Naive thymus-derived CD8-positive, alpha-beta T cell (primary cell): ENCODE results near the gene MAPT. TPM values are rescaled to one million over a fixed set of nuclear protein-coding genes. Genes with fewer than 3 reads are reported as not detected.
"Not testable (repeated sequence)": the region's sequence is repeated elsewhere in the genome, so short reads cannot be mapped to it uniquely, and the experiment has no call there.

Source experiments
- ATAC-seq, 2 donors: fragments of 150-1000 bp; cut with Tn5 transposase in 1 of 2; sonication (Bioruptor Pico), chemical (Tn5 transposase) in 1 of 2; 1 replicate in 1 of 2; 2 replicates in 1 of 2; pipeline ENCODE4 v1.10.0; 2021; ENCODE audit warnings: mild to moderate bottlenecking in 2 of 2, moderate library complexity in 2 of 2
- POLR2A ChIA-PET: fragments of 350-600 bp; sonication (Branson Sonifier 250); formaldehyde crosslinking; loops from one replicate; lab custom pipeline; 2021; ENCODE audit warnings: antibody characterized with exemption; lab: Charles Lee
- DNase-seq, 10 donors: peaks; one replicate each; pipeline versions ENCODE4 v3.0.0 to v3.0.0-alpha.2; 2020 to 2022
- H3K27ac Mint-ChIP-seq, 10 donors: one replicate each; pipeline ENCODE4 v1.8.0; 2020 to 2022; ENCODE audit warnings: mild to moderate bottlenecking in 10 of 10, mixed read lengths in 10 of 10, moderate library complexity in 4 of 10, inconsistent platforms in 1 of 10
- H3K27me3 Mint-ChIP-seq, 5 donors: one replicate each; pipeline ENCODE4 v1.8.0; 2021 to 2022; ENCODE audit warnings: mixed read lengths in 5 of 5
- H3K36me3 Mint-ChIP-seq, 3 donors: one replicate each; pipeline ENCODE4 v1.8.0; 2020 to 2022; ENCODE audit warnings: mixed read lengths in 3 of 3, mild to moderate bottlenecking in 2 of 3, inconsistent platforms in 1 of 3
- H3K4me1 Mint-ChIP-seq, 4 donors: one replicate each; pipeline ENCODE4 v1.8.0; 2021 to 2022; ENCODE audit warnings: mixed read lengths in 4 of 4
- H3K4me3 Mint-ChIP-seq, 10 donors: one replicate each; pipeline ENCODE4 v1.8.0; 2020 to 2022; ENCODE audit warnings: mild to moderate bottlenecking in 10 of 10, mixed read lengths in 10 of 10, moderate library complexity in 6 of 10, inconsistent platforms in 1 of 10
- H3K9me3 Mint-ChIP-seq, 9 donors: one replicate each; pipeline ENCODE4 v1.8.0; 2020 to 2022; ENCODE audit warnings: mixed read lengths in 9 of 9, mild to moderate bottlenecking in 3 of 9, inconsistent platforms in 1 of 9, moderate library complexity in 1 of 9
- polyA plus RNA-seq, 3 donors: library from polyadenylated mRNA; unstranded; fragments of 300-500 nt; fragmentation: Illumina TruSeq; gene quantifications; one replicate each; pipeline ENCODE4 v1.2.3, GENCODE V29; 2021
- total RNA-seq, 8 experiments: library from RNA in 2 of 8; stranded (reverse) in 2 of 8; gene quantifications; one replicate each; pipeline ENCODE4 v1.2.3 and lab custom pipeline; 2021 to 2026

The MAPT gene
- total and polyA plus RNA-seq, 5 experiments from 2014 or later: 0.14 to 0.86 (median 0.33) TPM

GRCh38 chr17:46023366-46023765, 129.0 kb downstream of the MAPT start:
- peak overlapping the region in 6 of 10 donors; percentile 11 to 86 (median 51) for H3K27ac Mint-ChIP-seq
- POLR2A ChIA-PET: interaction anchor here (0.6 kb wide), 1 partner anchor 152 kb away, joined by 3 read pairs; no protein-coding TSS in a partner anchor
- DNase-seq, H3K9me3 Mint-ChIP-seq, H3K27me3 Mint-ChIP-seq, ATAC-seq, H3K4me3 Mint-ChIP-seq: not testable (repeated sequence)
- peaks cover 15 to 69% (median 35%) of the 10 kb centered on the region in 4 donors for H3K4me1 Mint-ChIP-seq
- H3K36me3 Mint-ChIP-seq: peaks cover 0 to 18% (median 1%) of the 10 kb centered on the region in 3 donors

GRCh38 chr17:46023783-46024388, 129.5 kb downstream of the MAPT start:
- POLR2A ChIA-PET: no interaction called here
- DNase-seq (no peak), ATAC-seq (no peak)
- Mint-ChIP-seq H3K27me3 (no peaks in the 10 kb centered on the region), H3K27ac (peak overlapping the region in 6 of 10 donors; percentile 19 to 79 (median 30)), H3K36me3 (peaks cover 0 to 22% (median 1%) of the 10 kb centered on the region in 3 donors), H3K9me3 (no peaks in the 10 kb centered on the region), H3K4me1 (peaks cover 15 to 70% (median 32%) of the 10 kb centered on the region in 4 donors), H3K4me3 (no peak overlapping the region)

GRCh38 chr17:46024590-46024989, 130.2 kb downstream of the MAPT start:
- peaks cover 0 to 29% (median 1%) of the 10 kb centered on the region in 3 donors for H3K36me3 Mint-ChIP-seq
- peaks cover 19 to 70% (median 33%) of the 10 kb centered on the region in 4 donors for H3K4me1 Mint-ChIP-seq
- POLR2A ChIA-PET: no interaction called here
- no peak for ATAC-seq
- no peaks in the 10 kb centered on the region for H3K9me3 Mint-ChIP-seq
- H3K4me3 Mint-ChIP-seq: no peak overlapping the region
- peak overlapping the region in 3 of 10 donors; percentile 25 to 69 (median 67) for H3K27ac Mint-ChIP-seq
- H3K27me3 Mint-ChIP-seq: no peaks in the 10 kb centered on the region
- DNase-seq: no peak

GRCh38 chr17:46025060-46025459, 130.7 kb downstream of the MAPT start:
- H3K27ac Mint-ChIP-seq: peak overlapping the region in 5 of 10 donors; percentile 20 to 94 (median 80)
- POLR2A ChIA-PET: no interaction called here
- no peak for ATAC-seq

GRCh38 chr17:46025510-46026165, 131.3 kb downstream of the MAPT start:
- Mint-ChIP-seq H3K36me3 (peaks cover 0 to 40% (median 5%) of the 10 kb centered on the region in 3 donors), H3K9me3 (no peaks in the 10 kb centered on the region), H3K4me1 (peaks cover 22 to 60% (median 30%) of the 10 kb centered on the region in 4 donors), H3K27me3 (no peaks in the 10 kb centered on the region), H3K27ac (peak overlapping the region in 8 of 10 donors; percentile 35 to 94 (median 81)), H3K4me3 (peak overlapping the region in 1 of 10 donors; percentile 18)
- POLR2A ChIA-PET: interaction anchor here (0.6 kb wide), 1 partner anchor 17 kb away, joined by 4 read pairs; no protein-coding TSS in a partner anchor
- peak in 1 of 2 donors; percentile 15 for ATAC-seq
- no peak for DNase-seq

More at GRCh38 chr17:46025060-46025459, 130.7 kb downstream of the MAPT start:
- DNase-seq: no peak
- Mint-ChIP-seq H3K36me3 (peaks cover 0 to 34% (median 1%) of the 10 kb centered on the region in 3 donors), H3K9me3 (no peaks in the 10 kb centered on the region), H3K4me1 (peaks cover 20 to 66% (median 31%) of the 10 kb centered on the region in 4 donors), H3K4me3 (no peak overlapping the region), H3K27me3 (no peaks in the 10 kb centered on the region)

- ATAC-seq: peak in 1 of 2 donors; percentile 13
- H3K27ac Mint-ChIP-seq: peak overlapping the region in 9 of 10 donors; percentile 23 to 89 (median 55)
- POLR2A ChIA-PET: interaction anchor here (0.5 to 0.6 kb wide), 2 partner anchors 8 to 16 kb away, joined by 3 to 4 read pairs; no protein-coding TSS in a partner anchor
These were observed 132.1 kb downstream of the MAPT start for GRCh38 chr17:46026166-46027047.

GRCh38 chr17:46027048-46027975, 133.0 kb downstream of the MAPT start:
- peaks cover 0 to 56% (median 7%) of the 10 kb centered on the region in 3 donors for H3K36me3 Mint-ChIP-seq
- no peaks in the 10 kb centered on the region for H3K27me3 Mint-ChIP-seq
- no peak for DNase-seq
- peaks cover 20 to 55% (median 28%) of the 10 kb centered on the region in 4 donors for H3K4me1 Mint-ChIP-seq
- peak overlapping the region in 9 of 10 donors; percentile 50 to 91 (median 68) for H3K27ac Mint-ChIP-seq
- no peaks in the 10 kb centered on the region for H3K9me3 Mint-ChIP-seq
- no peak for ATAC-seq
- H3K4me3 Mint-ChIP-seq: no peak overlapping the region
- POLR2A ChIA-PET: interaction anchor here (0.5 to 0.7 kb wide), 2 partner anchors 8 to 9 kb away, joined by 3 to 4 read pairs; no protein-coding TSS in a partner anchor

More at GRCh38 chr17:46026166-46027047, 132.1 kb downstream of the MAPT start:
- no peak for DNase-seq
- Mint-ChIP-seq H3K36me3 (peaks cover 0 to 47% (median 7%) of the 10 kb centered on the region in 3 donors), H3K27me3 (no peaks in the 10 kb centered on the region), H3K9me3 (no peaks in the 10 kb centered on the region), H3K4me1 (peaks cover 20 to 56% (median 28%) of the 10 kb centered on the region in 4 donors), H3K4me3 (peak overlapping the region in 1 of 10 donors; percentile 16)

- no peaks in the 10 kb centered on the region for H3K27me3 Mint-ChIP-seq
- peaks cover 0 to 63% (median 9%) of the 10 kb centered on the region in 3 donors for H3K36me3 Mint-ChIP-seq
- no peaks in the 10 kb centered on the region for H3K9me3 Mint-ChIP-seq
- peak overlapping the region in 9 of 10 donors; percentile 2 to 91 (median 61) for H3K27ac Mint-ChIP-seq
- no peak overlapping the region for H3K4me3 Mint-ChIP-seq
- peaks cover 20 to 51% (median 28%) of the 10 kb centered on the region in 4 donors for H3K4me1 Mint-ChIP-seq
- DNase-seq (no peak), ATAC-seq (no peak)
- POLR2A ChIA-PET: interaction anchor here (0.6 to 2.1 kb wide), 4 partner anchors 8 to 16 kb away, joined by 3 to 6 read pairs (median 4); no protein-coding TSS in a partner anchor
These were observed 133.6 kb downstream of the MAPT start for GRCh38 chr17:46027976-46028325.

GRCh38 chr17:46028374-46028773, 134.0 kb downstream of the MAPT start:
- POLR2A ChIA-PET: interaction anchor here (0.6 to 2.1 kb wide), 4 partner anchors 8 to 165 kb away, joined by 3 to 6 read pairs (median 4); partner anchors contain the start of gene KANSL1

GRCh38 chr17:46028981-46029565, 134.7 kb downstream of the MAPT start:
- Mint-ChIP-seq H3K4me3 (peak overlapping the region in 1 of 10 donors; percentile 13), H3K36me3 (peaks cover 0 to 68% (median 14%) of the 10 kb centered on the region in 3 donors), H3K27ac (peak overlapping the region; percentile 10 to 87 (median 50)), H3K4me1 (peaks cover 20 to 44% (median 28%) of the 10 kb centered on the region in 4 donors), H3K9me3 (no peaks in the 10 kb centered on the region), H3K27me3 (no peaks in the 10 kb centered on the region)
- POLR2A ChIA-PET: interaction anchor here (0.7 to 2.1 kb wide), 5 partner anchors 9 to 164 kb away, joined by 3 to 6 read pairs (median 3); partner anchors contain the start of gene KANSL1
- no peak for DNase-seq
- peak in 1 of 2 donors; percentile 27 for ATAC-seq

More at GRCh38 chr17:46028374-46028773, 134.0 kb downstream of the MAPT start:
- Mint-ChIP-seq H3K4me3 (no peak overlapping the region), H3K36me3 (peaks cover 0 to 63% (median 13%) of the 10 kb centered on the region in 3 donors), H3K27ac (peak overlapping the region in 8 of 10 donors; percentile 2 to 73 (median 56)), H3K9me3 (no peaks in the 10 kb centered on the region), H3K27me3 (no peaks in the 10 kb centered on the region), H3K4me1 (peaks cover 20 to 47% (median 28%) of the 10 kb centered on the region in 4 donors)
- ATAC-seq: no peak
- no peak for DNase-seq
